SK-N-MC (cell line): ENCODE measurements around the gene ASB16.

ENCODE experiments used
- FOXP2 ChIP-seq: optimal IDR thresholded peaks from 2 replicates; pipeline ENCODE3; 2011; ENCODE audit warnings: mild to moderate bottlenecking, moderate library complexity; ENCODE audit not compliant: insufficient read depth; ENCODE audit errors: extremely low read length, control extremely low read depth
- POLR2AphosphoS5 ChIP-seq: IDR thresholded peaks from 2 replicates; pipeline ENCODE4 v1.6.1; 2012; ENCODE audit warnings: mild to moderate bottlenecking, low read depth, low read length, borderline replicate concordance

DNA sequence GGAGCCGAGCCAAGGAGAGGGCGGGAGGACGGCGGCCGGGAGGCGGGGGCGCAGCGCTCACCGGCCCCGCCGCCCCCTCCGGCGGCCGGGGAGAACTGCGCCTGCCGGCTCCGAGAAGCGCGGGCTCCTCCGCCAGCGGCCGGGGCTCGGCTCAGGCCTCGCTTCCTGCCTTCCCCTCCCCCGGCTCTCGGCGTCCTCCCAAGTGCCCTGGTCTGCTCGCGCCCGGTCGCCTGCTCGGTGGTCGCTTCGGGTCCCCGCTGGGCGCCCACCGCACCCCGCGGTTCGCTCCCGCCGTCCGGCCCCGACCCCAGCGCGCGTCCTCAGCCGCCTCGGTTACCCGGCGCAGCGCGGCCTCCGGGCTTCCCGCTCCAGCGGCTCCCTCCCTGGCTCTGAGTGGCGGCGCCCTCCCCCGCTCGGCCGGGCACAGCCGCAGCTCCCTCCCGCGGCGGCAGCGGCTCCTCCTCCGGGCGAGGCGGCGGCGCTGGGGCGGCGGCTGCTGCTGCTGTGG is 48.7 kb downstream of the ASB16 start:
- TF ChIP-seq POLR2AphosphoS5 (no peak), FOXP2 (no peak)
